HG02938 (cell line): ENCODE data around the gene CAB39.
"Not testable (repeated sequence)": the region's sequence is repeated elsewhere in the genome, so short reads cannot be mapped to it uniquely, and the experiment has no call there.

Source experiments
- ATAC-seq: cut with Tn5 transposase; IDR thresholded peaks from one replicate; pipeline ENCODE4 v1.9.1; 2021; ENCODE audit warnings: mild to moderate bottlenecking, moderate library complexity; ENCODE audit not compliant: unreplicated experiment

The CAB39 gene

DNA sequence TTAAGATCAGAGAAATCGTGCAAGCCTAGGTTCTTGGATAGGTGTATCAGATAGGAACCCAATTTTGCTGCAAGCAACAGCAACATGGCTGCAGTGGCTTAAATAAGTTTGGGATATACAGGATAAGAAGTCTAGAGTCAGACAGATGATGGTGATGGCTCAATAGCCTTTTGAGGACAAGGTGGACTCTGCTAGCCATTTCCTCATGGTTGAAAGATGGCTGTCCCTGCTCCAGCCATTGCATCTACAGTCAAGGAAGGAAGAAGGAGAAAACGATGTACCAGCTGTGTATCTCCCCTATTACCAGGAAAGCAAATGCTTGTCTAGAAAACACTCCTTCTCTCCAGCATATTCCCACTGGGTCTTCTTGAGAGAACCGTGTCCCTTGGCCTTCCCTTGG lies 30.1 kb upstream of the CAB39 start:
- ATAC-seq, result no peak

DNA sequence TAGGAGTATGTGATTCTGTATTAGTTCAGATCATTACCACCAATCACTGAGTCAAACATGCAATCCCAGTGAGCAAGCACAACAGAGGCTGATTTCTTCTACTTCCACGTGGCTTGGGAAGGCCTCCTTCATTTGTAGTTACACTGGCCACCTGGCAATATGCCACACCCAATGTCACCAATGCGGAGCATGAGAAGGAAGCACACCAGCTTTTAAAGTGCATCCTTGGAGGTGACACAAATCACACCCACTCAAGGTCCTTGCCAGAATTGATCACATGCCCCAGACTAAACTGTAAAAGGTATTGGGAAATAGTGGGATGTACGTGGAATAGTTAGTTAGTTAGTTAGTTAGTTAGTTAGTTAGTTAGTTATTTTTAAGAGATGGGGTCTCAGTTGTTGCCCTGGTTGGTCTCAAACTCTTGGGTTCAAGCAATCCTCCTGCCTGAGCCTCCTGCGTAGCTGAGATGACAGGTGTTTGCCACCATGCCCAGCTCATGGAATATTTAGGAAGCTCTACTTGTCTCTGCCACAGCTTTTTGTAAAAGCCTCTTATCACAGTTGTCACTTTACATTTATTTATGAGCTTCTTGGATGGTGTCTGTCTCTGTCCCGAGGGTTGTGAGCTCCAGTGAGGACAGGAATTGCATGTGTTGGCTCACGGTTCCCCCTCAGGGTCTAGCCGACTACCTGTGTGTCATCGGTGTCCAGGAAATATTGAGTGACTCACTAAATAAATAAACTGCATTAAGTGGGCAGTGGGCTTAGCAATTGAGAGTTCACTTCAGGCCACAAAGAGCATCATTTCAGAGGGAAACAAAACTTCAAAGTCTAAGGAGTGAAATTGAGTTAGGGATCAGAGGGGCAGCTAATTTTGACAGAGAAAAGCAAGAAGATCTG lies 28.1 kb upstream of the CAB39 start:
- no peak for ATAC-seq

DNA sequence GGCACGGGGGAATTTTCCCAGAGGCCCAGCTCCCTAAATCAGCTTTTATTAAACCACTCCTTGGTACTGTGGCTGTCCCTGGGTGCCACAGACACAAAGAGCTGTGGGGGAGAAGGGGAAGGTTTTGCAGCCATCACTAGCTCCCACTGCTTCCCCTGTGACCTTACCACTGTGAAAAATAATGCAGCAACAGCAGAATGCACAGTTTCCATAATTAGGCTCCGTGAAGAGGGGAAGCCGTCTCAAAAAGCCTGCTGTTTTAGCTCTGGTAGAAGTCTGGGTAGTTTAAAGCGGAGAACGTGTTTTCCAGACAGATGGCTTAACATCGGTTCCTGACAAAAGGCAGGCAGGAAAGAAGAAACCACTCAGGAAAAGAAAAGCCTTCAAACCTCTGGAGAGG lies 27.5 kb upstream of the CAB39 start:
- ATAC-seq, result no peak

DNA sequence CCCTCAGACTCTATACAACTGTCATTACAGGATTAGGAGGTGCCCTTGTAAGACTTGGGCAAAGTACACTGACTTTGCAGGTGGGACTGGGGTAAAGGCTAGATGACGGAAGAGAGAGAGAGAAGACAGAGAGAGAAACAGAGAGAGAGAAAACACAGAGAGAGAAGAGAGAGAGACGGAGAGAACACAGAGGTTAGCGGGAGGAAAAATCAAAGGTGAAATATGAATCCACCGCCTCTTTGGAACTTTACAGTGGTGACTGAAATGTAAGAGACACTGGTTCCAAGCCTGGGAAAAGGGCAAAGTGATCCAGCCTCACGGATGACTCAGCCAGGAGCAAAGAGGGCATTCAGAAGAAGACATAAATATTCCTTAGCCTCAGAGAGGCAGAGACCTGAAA lies 25.1 kb upstream of the CAB39 start:
- ATAC-seq, result no peak

DNA sequence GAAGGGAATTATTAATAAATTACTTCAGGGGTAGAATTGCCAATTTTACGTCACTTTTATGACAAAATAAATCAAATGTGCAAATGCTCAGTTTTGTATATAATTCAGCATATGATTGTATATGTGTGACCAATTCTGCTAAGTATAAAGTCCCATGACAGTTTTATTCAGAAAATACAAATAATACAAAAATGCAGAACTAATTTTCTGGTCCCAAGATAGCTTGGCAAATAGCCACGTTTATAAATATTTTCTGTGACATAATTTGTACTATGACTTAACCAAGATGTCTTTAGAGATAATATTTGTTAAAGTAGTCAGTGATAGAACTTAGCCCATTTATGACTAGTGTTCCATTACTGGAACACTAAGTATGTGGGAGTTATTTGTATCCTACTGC lies 24.2 kb upstream of the CAB39 start:
- ATAC-seq, result no peak

DNA sequence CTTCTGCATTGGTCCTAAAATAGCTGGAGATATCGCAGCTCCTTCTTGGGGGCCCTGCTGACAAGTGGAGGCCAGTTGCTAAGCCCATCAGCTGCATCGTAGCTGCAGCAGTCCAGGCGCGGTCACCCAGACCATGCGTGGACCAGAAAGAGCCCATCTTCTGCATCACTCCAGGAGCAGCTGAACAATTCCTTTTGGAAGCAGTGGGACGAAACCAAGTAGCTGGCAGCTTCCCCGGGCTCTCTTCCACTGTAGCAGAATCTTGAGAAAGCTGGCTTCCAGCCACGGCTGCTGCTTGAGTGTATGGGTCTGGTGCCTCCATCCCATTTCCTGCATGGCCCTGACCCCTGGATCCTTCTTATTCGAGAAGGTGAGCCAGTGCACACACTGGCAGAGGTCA lies 22.2 kb upstream of the CAB39 start:
- ATAC-seq, result no peak

DNA sequence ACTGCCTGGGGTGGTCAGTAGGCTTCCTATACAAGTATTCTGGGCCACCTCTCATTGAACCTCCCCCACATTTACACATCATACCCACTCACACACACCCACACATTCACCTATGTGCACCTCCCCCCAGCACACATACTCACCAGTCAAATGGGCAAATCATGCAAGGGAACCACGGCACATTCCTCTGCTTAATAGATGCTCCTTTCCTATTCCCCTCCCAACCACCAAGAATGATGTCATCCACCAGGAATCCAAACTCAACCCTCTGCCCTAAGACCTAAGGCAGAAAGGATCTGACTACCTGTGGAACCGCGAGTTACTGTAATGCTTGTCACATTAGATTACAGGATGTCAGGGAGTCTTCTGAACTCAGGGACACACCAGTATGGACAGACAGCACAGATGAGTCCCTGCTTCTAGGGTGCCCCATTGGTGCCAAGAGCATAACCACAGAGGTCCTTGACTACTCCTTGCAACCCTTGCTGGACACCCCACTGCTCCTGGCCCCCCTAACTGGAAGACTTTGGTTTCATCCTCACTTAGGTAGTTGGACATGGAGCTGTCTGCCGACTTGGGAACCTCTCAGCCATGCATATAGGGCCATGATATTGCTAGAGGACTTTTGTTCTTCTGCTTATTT lies 21.5 kb upstream of the CAB39 start:
- no peak for ATAC-seq

DNA sequence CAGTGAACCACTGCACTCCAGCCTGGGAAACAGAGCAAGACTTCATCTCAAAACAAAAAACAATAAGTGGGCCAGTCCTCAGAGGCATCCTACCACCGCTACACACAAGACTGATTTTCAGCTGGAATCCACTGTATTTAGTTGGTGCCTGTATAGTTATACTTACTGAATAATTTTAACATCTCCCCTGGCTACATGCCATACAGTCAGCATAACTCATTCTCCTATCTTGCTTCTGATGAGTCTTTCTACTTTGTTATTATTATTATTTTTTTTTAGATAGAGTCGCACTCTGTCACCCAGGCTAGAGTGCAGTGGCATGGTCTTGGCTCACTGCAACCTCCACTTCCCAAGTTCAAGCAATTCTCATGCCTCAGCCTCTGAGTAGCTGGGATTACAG lies 19.9 kb upstream of the CAB39 start:
- no peak for ATAC-seq

DNA sequence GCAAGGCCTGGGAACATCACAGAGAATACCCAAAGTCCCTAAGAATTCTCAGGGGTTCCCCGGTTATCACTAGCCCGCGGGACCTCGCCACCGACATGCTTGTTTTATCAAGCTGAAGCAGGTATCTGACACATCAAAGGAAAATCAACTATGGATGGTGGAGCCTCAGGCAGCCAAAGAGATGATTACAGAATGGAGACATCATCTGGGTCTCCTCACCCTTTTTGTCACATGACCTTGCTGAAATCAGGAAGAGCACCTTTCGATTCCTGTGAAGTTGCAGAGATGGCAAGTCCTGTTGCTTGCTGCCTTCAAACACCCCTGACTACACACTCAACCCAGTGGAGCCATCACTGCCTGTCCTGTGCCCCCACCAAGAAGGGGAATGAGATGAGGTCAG lies 19.2 kb upstream of the CAB39 start:
- ATAC-seq, result no peak

DNA sequence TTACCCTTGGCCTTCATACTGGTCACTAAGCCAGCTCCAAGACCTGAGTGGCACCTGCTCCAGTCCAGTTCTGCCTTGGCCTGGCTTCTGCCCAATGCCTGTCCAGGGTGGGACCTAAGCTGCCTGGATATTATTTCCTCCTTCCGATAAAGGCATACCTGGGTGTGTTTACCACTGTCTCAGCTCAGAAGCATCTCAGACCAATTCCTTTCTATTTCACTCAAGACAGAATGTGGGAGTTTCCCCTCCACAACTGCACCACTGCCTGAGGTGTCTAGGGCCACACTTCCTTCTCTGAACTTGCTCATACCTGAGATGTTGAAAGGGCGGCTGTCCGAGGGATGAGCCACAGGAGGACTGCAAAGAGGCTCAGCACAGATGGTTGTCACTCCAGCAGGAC lies 18.4 kb upstream of the CAB39 start:
- no peak for ATAC-seq

DNA sequence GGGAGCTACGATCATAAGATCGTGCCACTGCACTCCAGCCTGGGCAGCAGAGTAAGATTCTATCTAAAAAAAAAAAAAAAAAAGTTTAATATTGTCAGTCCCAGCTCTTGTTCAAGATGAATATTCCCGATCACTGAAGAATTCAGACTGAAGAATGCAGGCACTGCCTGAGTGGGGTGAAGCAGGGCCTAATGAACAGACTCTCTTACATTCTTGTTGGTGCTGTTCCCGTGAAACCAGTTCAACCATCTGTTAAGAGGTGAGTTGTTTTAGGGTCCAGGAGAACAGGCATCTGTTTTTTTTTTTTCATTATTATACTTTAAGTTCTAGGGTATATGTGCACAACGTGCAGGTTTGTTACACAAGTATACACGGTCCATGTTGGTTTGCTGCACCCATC lies 17.1 kb upstream of the CAB39 start:
- ATAC-seq, result no peak

DNA sequence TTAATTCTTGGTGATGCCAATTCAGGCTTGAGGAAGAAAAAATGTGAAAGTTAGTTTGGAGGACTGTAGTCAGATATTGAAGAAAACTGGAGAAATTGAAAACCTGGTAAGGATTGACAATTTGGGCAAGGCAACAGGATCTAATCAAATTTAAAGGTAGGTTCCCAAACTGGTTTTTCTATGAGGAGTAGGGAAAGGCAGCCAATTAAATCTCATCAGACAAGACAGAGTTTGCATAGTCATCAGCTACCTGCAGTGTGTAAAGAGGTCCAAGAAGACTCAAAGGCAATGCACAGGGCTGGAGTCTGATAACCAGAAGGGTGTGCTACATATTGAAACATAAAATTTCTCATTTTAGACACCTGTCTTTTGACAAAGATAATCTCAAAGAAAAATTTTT lies 16.0 kb upstream of the CAB39 start:
- ATAC-seq, result no peak

DNA sequence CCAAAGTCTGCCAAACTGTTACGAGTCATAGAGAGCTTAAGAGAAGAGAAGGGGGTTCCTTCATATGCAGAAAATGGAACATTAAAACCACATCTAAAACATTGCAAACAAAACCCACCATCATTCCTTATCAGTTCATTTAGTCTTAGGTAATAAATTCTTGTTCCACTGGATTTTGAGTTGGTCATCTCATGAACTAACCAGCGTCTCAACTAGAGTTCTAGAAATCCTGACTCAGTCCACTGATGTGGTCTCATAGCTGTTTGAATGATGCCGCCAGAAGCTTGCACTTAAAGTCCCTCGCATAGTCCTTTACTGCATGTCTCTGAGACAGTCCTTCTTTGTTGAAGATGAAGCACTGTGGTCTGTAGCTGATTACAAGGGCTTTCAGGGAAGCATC lies 15.0 kb upstream of the CAB39 start:
- no peak for ATAC-seq

DNA sequence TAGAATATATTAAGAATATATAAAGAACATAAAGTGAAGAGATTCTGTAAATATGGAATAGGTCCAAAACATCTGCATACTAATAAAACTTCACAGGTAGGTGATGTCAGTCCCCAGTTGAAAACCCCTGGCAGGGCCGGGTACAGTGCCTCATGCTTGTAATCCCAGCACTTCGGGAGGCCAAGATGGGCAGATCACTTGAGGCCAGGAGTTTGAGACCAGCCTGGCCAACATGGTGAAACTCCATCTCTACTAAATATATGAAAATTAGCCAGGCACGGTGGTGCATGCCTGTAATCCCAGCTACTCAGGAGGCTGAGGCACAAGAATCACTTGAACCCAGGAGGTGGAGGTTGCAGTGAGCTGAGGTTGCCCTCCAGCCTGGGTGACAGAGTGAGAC lies 13.9 kb upstream of the CAB39 start:
- ATAC-seq, result not testable (repeated sequence)

DNA sequence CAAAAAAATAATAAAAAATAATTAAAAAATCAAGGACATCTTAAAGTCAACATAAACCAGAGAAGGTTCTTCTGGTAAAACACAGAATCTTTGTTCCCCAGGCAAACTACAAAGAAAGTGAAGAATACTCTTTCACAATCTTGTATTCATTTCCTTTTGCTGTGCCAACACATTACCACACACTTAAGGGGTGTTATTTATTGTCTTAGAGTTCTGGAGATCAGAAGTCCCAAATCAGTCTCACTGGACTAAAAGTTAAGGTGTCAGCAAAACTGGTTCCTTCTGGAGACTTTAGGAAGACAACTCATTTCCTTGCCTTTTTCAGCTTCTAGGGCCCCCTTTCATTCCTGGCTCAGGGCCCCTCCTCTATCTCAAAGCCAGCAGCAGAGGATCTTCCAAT lies 12.2 kb upstream of the CAB39 start:
- no peak for ATAC-seq

DNA sequence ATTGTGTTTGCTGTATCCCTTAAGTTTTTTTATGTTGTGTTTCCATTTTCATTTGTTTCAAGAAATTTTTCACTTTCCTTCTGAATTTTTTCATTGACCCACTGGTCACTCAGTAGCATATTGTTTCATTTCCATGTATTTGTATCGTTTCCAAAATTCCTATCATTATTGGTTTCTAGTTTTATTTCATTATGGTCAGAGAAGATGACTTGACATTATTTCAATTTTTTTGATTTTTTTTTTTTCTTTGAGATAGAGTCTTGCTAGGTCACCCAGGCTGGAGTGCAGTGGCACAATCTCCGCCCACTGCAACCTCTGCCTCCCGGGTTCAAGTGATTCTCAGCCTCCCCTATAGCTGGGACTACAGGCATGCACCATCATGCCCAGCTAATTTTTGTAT lies 11.3 kb upstream of the CAB39 start:
- no peak for ATAC-seq

DNA sequence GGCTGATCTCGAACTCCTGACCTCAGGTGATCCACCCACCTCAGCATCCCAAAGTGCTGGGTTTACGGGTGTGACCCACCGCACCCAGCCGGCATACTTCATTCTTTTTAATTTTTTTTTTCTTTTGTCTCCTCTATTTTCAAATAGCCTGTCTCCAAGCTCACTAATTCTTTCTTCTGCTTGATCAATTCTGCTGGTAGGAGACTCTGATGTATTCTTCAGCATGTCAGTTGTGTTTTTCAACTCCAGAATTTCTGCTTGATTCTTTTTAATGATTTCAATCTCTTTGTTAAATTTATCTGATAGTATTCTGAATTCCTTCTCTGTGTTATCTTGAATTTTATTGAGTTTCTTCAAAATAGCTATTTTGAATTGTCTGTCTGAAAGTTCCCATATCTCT lies 10.2 kb upstream of the CAB39 start:
- not testable (repeated sequence) for ATAC-seq

DNA sequence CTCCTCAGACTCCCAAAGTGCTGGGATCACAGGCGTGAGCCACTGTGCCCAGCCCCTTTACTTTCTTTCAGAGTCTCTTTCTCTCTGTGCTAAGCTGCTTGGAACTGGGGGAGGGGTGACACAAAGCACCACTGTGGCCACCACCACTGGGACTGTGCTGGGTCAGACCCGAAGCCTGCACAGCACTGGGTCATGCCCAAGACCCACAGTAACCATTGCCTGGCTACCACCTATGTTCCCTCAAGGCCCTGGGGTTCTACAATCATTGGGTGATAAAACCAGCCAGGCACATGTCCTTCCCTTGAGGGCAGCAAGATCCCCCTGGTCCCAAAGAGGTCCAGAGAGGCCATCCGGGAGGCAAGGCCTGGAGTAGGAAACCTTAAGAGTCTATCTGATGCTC lies 9.1 kb upstream of the CAB39 start:
- no peak for ATAC-seq

DNA sequence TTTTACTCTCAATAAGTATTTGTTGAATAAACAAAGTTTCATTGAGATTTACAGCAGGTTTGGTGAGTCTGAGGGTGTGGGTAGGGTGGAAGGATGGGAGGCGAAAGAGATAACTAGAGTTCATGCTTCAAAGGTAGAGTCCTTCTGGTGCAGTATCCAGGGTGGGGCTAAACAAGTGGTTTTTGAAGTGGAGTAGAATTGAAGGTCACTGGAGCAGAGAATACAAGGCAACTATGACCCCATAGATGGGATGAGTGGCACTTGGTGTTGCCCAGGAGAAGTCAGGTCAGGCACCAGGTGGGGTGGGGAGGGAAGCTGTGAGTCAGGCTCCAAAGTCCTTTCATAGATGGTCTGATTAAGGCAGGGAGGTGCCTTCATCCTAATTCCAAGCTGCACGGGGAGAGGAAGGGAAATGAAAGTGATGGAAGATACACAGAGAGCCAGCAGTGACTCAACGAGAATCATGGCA lies 6.6 kb upstream of the CAB39 start:
- no peak for ATAC-seq

DNA sequence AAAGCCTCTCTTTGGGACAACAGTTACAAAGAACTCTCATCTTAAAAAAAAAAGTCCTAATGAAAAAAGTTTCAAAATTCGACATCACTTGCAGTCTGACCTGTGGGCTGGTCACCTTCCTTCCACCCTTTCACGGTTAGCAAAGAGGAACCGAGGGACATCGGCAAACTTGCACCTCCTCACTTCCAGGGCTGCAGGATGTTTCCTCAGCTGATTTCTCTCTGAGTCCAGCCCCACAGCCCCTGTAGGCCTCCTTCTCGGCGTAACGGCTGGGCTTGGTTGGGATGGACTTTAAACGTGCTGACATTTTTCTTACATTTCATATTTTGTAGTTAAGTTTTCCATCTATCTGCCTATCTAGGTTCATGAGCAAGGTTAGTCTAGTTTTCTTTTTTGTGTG lies 5.7 kb upstream of the CAB39 start:
- no peak for ATAC-seq

DNA sequence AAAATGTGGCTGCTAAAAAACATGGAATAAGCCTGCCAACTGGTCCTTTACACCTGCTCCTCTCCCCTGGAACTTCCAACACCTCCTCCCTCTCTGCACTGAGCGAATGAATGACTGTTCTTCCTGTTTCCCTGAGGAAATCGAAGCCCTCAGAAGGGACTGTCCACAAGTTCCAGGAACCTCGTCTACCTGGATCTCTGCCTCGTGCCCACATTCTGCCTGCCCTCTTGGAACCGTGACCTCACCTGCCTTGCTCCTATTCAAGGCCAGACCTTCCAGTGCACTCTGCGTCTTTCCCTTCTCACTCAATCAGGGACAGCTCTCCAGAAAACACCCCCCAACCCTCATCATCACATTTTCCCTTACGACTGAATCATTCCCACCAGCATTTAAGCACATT lies 4.4 kb upstream of the CAB39 start:
- no peak for ATAC-seq

DNA sequence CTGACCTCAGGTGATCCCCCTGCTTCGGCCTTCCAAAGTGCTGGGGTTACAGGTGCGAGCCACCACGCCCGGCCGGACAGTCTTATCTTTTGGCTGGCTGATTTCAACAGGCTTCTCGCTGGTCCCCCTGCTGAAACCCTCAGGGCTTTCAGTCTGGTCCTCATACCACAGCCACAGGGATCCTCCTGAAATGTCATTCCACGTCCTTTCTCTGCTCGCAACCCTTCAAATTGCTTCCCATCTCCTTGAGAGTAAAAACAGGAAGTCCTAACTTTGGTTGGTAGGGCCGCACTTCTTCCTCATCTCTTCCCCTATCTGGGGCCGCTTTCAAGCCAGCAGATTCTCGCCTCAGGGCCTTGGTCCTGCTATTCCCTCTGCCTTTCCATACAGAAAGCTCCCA lies 1.4 kb upstream of the CAB39 start:
- ATAC-seq, result no peak
